A673 (cell line): ENCODE results near the gene CDC42BPG. TPM values are rescaled to one million over a fixed set of nuclear protein-coding genes. Genes with fewer than 3 reads are reported as not detected.

Source experiments
- BruUV-seq: library from RNA; stranded (reverse); fragments of 400-500 nt; replicated peaks from 2 replicates; lab custom pipeline; 2021; lab: Mats Ljungman, UMichigan
- CTCF ChIA-PET: fragments of 300-600 bp; sonication (Branson Sonifier 250); formaldehyde crosslinking; loops from one replicate; lab custom pipeline; 2022; ENCODE audit warnings: antibody characterized with exemption; lab: Charles Lee
- POLR2A ChIA-PET: fragments of 300-600 bp; sonication (Branson Sonifier 250); formaldehyde crosslinking; loops from one replicate; lab custom pipeline; 2022; ENCODE audit warnings: antibody characterized with exemption; ENCODE audit not compliant: low non-redundant PET; lab: Charles Lee
- DNase-seq: peaks from one replicate; pipeline ENCODE4 v3.0.0-alpha.2; 2015; ENCODE audit warnings: low spot score
- H3K27ac ChIP-seq: fragments of 200-600 bp; sonication (generic); 2 replicates; pipeline ENCODE4 v1.5.1; 2016; ENCODE audit warnings: mixed run types, low read depth, mild to moderate bottlenecking, mixed read lengths, antibody characterized with exemption, low read length; ENCODE audit not compliant: poor library complexity, severe bottlenecking
- H3K27me3 ChIP-seq: fragments of 200-600 bp; sonication (generic); replicated peaks from 2 replicates; pipeline ENCODE4 v1.6.1; 2017; ENCODE audit warnings: mixed run types, low read depth, mild to moderate bottlenecking, mixed read lengths, antibody characterized with exemption, low read length; ENCODE audit not compliant: insufficient read depth, poor library complexity
- H3K36me3 ChIP-seq: fragments of 200-600 bp; sonication (generic); 2 replicates; pipeline ENCODE4 v1.6.1; 2016; ENCODE audit warnings: mixed run types, mild to moderate bottlenecking, mixed read lengths, antibody characterized with exemption, low read length; ENCODE audit not compliant: insufficient read depth, poor library complexity, severe bottlenecking
- H3K4me1 ChIP-seq: fragments of 200-600 bp; sonication (generic); 2 replicates; pipeline ENCODE4 v1.6.1; 2017; ENCODE audit warnings: mixed run types, mild to moderate bottlenecking, mixed read lengths, antibody characterized with exemption, low read length; ENCODE audit not compliant: insufficient read depth, poor library complexity, severe bottlenecking
- H3K4me3 ChIP-seq: fragments of 200-600 bp; sonication (generic); 2 replicates; pipeline ENCODE4 v1.5.1; 2016; ENCODE audit warnings: low read depth, mixed run types, mild to moderate bottlenecking, mixed read lengths, low read length; ENCODE audit not compliant: poor library complexity, severe bottlenecking
- H3K9me3 ChIP-seq: fragments of 200-600 bp; sonication (generic); 2 replicates; pipeline ENCODE4 v1.6.1; 2016; ENCODE audit warnings: mixed run types, low read depth, mild to moderate bottlenecking, mixed read lengths, antibody characterized with exemption, low read length; ENCODE audit not compliant: poor library complexity, severe bottlenecking
- CTCF ChIP-seq: fragments of 300-800, 200-600 bp; sonication (generic); conservative IDR thresholded peaks from 2 replicates; pipeline ENCODE4 v1.5.1; 2017; ENCODE audit warnings: low read depth, mild to moderate bottlenecking, antibody characterized with exemption, low read length, moderate library complexity, mixed read lengths
- EZH2 ChIP-seq: fragments of 200-600 bp; sonication (generic); IDR thresholded peaks from 2 replicates; pipeline ENCODE4 v1.6.1; 2017; ENCODE audit warnings: borderline replicate concordance, low read depth, mild to moderate bottlenecking, mixed read lengths, antibody characterized with exemption, low read length; ENCODE audit not compliant: poor library complexity, severe bottlenecking
- intact Hi-C: fragments of 100-400 bp; cut with micrococcal nuclease; formaldehyde crosslinking; loops from one replicate; pipeline ENCODE4 v1.10.0; 2022; ENCODE audit not compliant: unreplicated experiment
- total RNA-seq: library from RNA; stranded (reverse); gene quantifications from 2 replicates; pipeline ENCODE4 v1.2.3, GENCODE V29; 2021

CDC42BPG gene
- total RNA-seq, 1 experiment from 2014 or later: 4.6 TPM

GRCh38 chr11:64852804-64853509, 8.5 kb upstream of the CDC42BPG start:
- peaks cover 16% of the 10 kb centered on the region for H3K4me1 ChIP-seq
- CTCF ChIA-PET: no interaction called here
- H3K36me3 ChIP-seq: no peaks in the 10 kb centered on the region

GRCh38 chr11:64851831-64852351, 7.4 kb upstream of the CDC42BPG start:
- H3K9me3 ChIP-seq: no peaks in the 10 kb centered on the region
- H3K4me1 ChIP-seq: peaks cover 16% of the 10 kb centered on the region
- no peak overlapping the region for H3K27ac ChIP-seq
- no peak overlapping the region for H3K4me3 ChIP-seq
- ChIA-PET CTCF (no interaction called here), POLR2A (no interaction called here)
- no TSS peak for BruUV-seq
- DNase-seq: no peak
- H3K36me3 ChIP-seq: no peaks in the 10 kb centered on the region
- TF ChIP-seq EZH2 (no peak), CTCF (no peak)
- intact Hi-C loops: no loop called here
- H3K27me3 ChIP-seq: no peaks in the 10 kb centered on the region

More at GRCh38 chr11:64852804-64853509, 8.5 kb upstream of the CDC42BPG start:
- no peaks in the 10 kb centered on the region for H3K27me3 ChIP-seq
- TSS peak; percentile 69 for BruUV-seq
- DNase-seq: no peak
- no peak overlapping the region for H3K4me3 ChIP-seq
- H3K9me3 ChIP-seq: no peaks in the 10 kb centered on the region
- intact Hi-C loops: no loop called here
- no peak for TF ChIP-seq EZH2
- TF ChIP-seq CTCF: no peak
- POLR2A ChIA-PET: no interaction called here
- no peak overlapping the region for H3K27ac ChIP-seq

- H3K36me3 ChIP-seq: no peaks in the 10 kb centered on the region
- no peak for DNase-seq
- H3K4me3 ChIP-seq: no peak overlapping the region
- ChIA-PET CTCF (no interaction called here), POLR2A (no interaction called here)
- no TSS peak for BruUV-seq
- TF ChIP-seq EZH2 (no peak), CTCF (no peak)
- intact Hi-C loops: no loop called here
- no peaks in the 10 kb centered on the region for H3K9me3 ChIP-seq
- H3K27me3 ChIP-seq: no peaks in the 10 kb centered on the region
- H3K4me1 ChIP-seq: peaks cover 10% of the 10 kb centered on the region
- no peak overlapping the region for H3K27ac ChIP-seq
These were observed 6.6 kb upstream of the CDC42BPG start for GRCh38 chr11:64850979-64851567.
